ENCODE results near the gene ROR1. TPM values are rescaled to one million over a fixed set of nuclear protein-coding genes. Genes with fewer than 3 reads are reported as not detected.

ROR1 gene
- total RNA-seq, 1 experiment from 2014 or later: 56.3 TPM

- TF ChIP-seq E2F5 (CRISPR knock-in tag; IDR thresholded peaks at IDR 0.05): no peak
- TF ChIP-seq, protein P1, sequence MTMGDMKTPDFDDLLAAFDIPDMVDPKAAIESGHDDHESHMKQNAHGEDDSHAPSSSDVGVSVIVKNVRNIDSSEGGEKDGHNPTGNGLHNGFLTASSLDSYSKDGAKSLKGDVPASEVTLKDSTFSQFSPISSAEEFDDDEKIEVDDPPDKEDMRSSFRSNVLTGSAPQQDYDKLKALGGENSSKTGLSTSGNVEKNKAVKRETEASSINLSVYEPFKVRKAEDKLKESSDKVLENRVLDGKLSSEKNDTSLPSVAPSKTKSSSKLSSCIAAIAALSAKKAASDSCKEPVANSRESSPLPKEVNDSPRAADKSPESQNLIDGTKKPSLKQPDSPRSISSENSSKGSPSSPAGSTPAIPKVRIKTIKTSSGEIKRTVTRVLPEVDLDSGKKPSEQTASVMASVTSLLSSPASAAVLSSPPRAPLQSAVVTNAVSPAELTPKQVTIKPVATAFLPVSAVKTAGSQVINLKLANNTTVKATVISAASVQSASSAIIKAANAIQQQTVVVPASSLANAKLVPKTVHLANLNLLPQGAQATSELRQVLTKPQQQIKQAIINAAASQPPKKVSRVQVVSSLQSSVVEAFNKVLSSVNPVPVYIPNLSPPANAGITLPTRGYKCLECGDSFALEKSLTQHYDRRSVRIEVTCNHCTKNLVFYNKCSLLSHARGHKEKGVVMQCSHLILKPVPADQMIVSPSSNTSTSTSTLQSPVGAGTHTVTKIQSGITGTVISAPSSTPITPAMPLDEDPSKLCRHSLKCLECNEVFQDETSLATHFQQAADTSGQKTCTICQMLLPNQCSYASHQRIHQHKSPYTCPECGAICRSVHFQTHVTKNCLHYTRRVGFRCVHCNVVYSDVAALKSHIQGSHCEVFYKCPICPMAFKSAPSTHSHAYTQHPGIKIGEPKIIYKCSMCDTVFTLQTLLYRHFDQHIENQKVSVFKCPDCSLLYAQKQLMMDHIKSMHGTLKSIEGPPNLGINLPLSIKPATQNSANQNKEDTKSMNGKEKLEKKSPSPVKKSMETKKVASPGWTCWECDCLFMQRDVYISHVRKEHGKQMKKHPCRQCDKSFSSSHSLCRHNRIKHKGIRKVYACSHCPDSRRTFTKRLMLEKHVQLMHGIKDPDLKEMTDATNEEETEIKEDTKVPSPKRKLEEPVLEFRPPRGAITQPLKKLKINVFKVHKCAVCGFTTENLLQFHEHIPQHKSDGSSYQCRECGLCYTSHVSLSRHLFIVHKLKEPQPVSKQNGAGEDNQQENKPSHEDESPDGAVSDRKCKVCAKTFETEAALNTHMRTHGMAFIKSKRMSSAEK (CRISPR knock-in tag; IDR thresholded peaks at IDR 0.05; ENCODE audit: borderline replicate concordance): no peak
- TF ChIP-seq ETV6 (CRISPR knock-in tag; IDR thresholded peaks at IDR 0.05): no peak
- TF ChIP-seq SMAD4 (CRISPR knock-in tag; IDR thresholded peaks at IDR 0.05): no peak
- no peak for TF ChIP-seq KAT7 (CRISPR knock-in tag; IDR thresholded peaks at IDR 0.05; ENCODE audit: borderline replicate concordance)
- no peak for TF ChIP-seq OVOL2 (CRISPR knock-in tag; IDR thresholded peaks at IDR 0.05; ENCODE audit: borderline replicate concordance)
- no peak for TF ChIP-seq ESRRA (CRISPR knock-in tag; IDR thresholded peaks at IDR 0.05; ENCODE audit: borderline replicate concordance)
- TF ChIP-seq SP1 (CRISPR knock-in tag; conservative IDR thresholded peaks at IDR 0.05): no peak
Measured at GRCh38 chr1:64183395-64184002, 409.7 kb downstream of the ROR1 start (continued).

DNA sequence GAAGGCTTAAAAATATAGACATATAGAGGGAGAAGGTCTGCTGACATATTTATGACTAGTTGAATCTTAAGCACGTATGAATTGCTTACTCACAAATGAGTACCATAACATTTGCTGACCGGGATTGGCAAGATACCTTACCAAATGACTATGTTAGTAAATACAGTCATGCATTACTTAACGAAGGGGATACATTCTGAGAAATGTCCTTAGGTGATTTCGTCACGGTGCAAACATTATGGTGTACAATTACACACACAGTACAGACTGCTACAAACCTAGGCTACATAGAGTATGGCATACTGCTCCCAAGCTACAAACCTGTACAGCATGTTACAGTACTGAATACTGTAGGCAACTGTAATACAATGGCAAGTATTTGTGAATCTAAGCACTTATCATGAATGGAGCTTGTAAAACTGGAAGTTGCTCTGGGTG, 410.2 kb downstream of the ROR1 start:
- CTCF ChIA-PET: interaction anchor here (0.7 to 2.0 kb wide), 5 partner anchors 20 to 510 kb away, joined by 3 to 8 read pairs (median 7); no protein-coding TSS in a partner anchor
- Mint-ChIP-seq H3K36me3 (no peaks in the 10 kb centered on the region), H3K9me3 (no peaks in the 10 kb centered on the region), H3K4me1 (peaks cover 21% of the 10 kb centered on the region), H3K27ac (peak overlapping the region; percentile 46; the same call in 1 of the 2 replicates), H3K4me3 (no peak overlapping the region), H3K27me3 (ENCODE audit: low read depth) (no peaks in the 10 kb centered on the region)
- POLR2A ChIA-PET: interaction anchor here (1.2 kb wide), 1 partner anchor 9 kb away, joined by 3 read pairs; no protein-coding TSS in a partner anchor
- ATAC-seq (no peak), DNase-seq (ENCODE audit: low spot score) (no peak)
- TF ChIP-seq, protein P2, sequence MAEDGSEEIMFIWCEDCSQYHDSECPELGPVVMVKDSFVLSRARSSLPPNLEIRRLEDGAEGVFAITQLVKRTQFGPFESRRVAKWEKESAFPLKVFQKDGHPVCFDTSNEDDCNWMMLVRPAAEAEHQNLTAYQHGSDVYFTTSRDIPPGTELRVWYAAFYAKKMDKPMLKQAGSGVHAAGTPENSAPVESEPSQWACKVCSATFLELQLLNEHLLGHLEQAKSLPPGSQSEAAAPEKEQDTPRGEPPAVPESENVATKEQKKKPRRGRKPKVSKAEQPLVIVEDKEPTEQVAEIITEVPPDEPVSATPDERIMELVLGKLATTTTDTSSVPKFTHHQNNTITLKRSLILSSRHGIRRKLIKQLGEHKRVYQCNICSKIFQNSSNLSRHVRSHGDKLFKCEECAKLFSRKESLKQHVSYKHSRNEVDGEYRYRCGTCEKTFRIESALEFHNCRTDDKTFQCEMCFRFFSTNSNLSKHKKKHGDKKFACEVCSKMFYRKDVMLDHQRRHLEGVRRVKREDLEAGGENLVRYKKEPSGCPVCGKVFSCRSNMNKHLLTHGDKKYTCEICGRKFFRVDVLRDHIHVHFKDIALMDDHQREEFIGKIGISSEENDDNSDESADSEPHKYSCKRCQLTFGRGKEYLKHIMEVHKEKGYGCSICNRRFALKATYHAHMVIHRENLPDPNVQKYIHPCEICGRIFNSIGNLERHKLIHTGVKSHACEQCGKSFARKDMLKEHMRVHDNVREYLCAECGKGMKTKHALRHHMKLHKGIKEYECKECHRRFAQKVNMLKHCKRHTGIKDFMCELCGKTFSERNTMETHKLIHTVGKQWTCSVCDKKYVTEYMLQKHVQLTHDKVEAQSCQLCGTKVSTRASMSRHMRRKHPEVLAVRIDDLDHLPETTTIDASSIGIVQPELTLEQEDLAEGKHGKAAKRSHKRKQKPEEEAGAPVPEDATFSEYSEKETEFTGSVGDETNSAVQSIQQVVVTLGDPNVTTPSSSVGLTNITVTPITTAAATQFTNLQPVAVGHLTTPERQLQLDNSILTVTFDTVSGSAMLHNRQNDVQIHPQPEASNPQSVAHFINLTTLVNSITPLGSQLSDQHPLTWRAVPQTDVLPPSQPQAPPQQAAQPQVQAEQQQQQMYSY (CRISPR knock-in tag; IDR thresholded peaks at IDR 0.05): no peak
- TF ChIP-seq EMX1 (CRISPR knock-in tag; IDR thresholded peaks at IDR 0.05) (no peak), ZMAT4 (CRISPR knock-in tag; IDR thresholded peaks at IDR 0.05) (no peak), SOX15 (CRISPR knock-in tag; IDR thresholded peaks at IDR 0.05) (no peak), TCF7 (CRISPR knock-in tag; IDR thresholded peaks at IDR 0.05; ENCODE audit: low read depth) (no peak), CDX4 (CRISPR knock-in tag; IDR thresholded peaks at IDR 0.05; ENCODE audit: borderline replicate concordance) (no peak), MYBL2 (CRISPR knock-in tag; IDR thresholded peaks at IDR 0.05) (no peak), NR2C2 (CRISPR knock-in tag; IDR thresholded peaks at IDR 0.05) (no peak), ERG (CRISPR knock-in tag; IDR thresholded peaks at IDR 0.05) (no peak)
- TF ChIP-seq, protein P3, sequence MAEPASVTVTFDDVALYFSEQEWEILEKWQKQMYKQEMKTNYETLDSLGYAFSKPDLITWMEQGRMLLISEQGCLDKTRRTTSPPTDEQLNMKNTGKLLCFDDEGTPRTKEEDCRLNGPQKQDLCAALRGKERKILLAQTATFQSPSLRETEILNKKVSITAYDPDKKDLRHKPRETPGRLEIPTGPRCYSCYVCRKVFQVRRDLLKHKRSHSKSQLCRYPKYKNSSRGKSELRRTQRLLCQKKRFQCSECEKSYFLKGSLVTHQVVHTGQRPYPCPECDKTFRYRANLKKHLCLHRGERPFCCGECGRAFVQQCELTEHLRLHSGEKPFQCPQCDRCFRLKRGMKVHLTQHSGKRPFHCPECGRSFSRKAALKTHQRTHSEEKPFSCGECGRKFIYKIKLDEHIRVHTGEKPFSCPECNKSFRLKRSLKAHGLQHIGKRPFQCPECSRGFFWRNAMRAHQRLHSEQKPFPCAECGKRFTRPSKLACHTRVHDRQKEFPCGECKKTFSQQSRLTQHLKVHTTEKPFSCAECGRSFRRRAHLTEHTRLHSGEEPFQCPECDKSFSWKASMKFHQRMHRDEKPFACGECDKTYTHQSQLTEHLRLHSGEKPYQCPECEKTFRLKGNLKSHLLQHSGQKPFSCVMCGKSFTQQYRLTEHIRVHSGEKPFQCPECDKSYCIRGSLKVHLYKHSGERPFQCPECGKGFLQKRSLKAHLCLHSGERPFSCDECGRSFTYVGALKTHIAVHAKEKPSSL (CRISPR knock-in tag; conservative IDR thresholded peaks at IDR 0.05): no peak
- TF ChIP-seq, protein P4, sequence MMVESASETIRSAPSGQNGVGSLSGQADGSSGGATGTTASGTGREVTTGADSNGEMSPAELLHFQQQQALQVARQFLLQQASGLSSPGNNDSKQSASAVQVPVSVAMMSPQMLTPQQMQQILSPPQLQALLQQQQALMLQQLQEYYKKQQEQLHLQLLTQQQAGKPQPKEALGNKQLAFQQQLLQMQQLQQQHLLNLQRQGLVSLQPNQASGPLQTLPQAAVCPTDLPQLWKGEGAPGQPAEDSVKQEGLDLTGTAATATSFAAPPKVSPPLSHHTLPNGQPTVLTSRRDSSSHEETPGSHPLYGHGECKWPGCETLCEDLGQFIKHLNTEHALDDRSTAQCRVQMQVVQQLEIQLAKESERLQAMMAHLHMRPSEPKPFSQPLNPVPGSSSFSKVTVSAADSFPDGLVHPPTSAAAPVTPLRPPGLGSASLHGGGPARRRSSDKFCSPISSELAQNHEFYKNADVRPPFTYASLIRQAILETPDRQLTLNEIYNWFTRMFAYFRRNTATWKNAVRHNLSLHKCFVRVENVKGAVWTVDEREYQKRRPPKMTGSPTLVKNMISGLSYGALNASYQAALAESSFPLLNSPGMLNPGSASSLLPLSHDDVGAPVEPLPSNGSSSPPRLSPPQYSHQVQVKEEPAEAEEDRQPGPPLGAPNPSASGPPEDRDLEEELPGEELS (CRISPR knock-in tag; IDR thresholded peaks at IDR 0.05): no peak
